GM21367 (cell line): ENCODE measurements around the gene ZNHIT2.
"Not testable (repeated sequence)": the region's sequence is repeated elsewhere in the genome, so short reads cannot be mapped to it uniquely, and the experiment has no call there.

ENCODE experiments used
- ATAC-seq: cut with Tn5 transposase; IDR thresholded peaks from one replicate; pipeline ENCODE4 v1.9.1; 2021; ENCODE audit not compliant: unreplicated experiment

Gene ZNHIT2

DNA sequence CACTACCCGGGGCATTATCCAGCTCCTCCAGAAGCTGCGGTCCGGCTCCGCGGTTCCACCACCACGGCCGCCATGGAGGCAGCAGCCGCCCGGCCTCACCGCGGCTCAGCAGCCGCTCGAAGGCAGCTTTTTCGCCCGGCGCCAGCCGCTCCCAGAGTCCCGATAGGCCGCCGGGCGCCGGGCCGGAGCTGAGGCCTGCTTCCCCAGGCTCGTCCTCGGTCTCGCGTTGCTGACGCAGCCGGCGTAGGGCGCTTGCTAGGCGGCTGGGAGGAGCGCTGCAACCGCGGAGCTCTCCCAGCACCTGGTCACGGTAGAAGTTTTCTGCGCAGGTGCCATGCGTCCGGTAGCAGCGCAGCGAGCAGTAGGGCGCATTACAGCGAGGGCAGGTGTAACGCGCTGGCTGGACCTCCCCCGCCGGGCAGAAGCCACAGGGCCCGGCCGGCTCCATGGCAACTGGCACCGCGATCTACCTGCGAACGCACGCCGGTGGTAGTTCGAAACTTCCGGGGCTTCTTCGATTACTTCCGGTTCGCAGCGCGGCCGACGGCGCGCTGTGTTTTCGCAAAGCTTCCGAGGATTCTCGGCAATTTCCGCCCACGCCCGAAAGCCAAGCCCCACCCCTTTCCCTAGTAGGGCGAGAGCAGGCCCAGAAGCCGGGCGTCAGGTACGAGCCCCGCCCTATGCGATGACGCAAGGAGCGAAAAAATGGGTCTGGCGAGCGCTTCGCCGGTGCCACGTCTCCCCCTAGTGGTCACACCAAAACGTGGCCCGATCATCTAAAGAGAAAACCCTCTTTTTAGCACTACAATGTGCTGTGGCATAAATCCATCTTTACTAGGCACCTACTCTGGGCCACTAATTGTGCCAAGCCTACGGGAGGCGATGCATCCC lies at the start of gene ZNHIT2:
Gene ZNHIT2, minus strand, starts transcription at position 496 of the 891 bp plus-strand sequence. Its CDS starts 48 bp downstream, at position 448.
- peak; percentile 47 for ATAC-seq

DNA sequence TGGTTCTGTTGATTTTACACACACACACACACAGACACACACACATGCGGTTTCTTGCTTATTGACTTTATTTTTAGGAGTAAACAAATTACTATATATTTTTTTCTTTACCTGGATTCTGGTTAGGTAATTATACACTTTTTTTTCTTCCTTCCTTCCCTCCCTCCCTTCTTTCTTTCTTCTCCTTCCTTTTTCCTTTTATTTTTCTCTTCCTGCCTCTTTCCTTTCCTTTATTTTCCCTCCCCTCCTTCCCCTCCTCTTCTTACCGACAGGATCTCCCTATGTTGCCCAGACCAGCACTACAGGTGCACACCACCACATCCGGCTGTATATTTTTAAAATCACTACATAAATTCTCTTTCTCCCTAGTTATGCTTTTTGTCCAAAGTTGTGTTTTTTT lies 49.4 kb upstream of the ZNHIT2 start:
- ATAC-seq, result no peak

DNA sequence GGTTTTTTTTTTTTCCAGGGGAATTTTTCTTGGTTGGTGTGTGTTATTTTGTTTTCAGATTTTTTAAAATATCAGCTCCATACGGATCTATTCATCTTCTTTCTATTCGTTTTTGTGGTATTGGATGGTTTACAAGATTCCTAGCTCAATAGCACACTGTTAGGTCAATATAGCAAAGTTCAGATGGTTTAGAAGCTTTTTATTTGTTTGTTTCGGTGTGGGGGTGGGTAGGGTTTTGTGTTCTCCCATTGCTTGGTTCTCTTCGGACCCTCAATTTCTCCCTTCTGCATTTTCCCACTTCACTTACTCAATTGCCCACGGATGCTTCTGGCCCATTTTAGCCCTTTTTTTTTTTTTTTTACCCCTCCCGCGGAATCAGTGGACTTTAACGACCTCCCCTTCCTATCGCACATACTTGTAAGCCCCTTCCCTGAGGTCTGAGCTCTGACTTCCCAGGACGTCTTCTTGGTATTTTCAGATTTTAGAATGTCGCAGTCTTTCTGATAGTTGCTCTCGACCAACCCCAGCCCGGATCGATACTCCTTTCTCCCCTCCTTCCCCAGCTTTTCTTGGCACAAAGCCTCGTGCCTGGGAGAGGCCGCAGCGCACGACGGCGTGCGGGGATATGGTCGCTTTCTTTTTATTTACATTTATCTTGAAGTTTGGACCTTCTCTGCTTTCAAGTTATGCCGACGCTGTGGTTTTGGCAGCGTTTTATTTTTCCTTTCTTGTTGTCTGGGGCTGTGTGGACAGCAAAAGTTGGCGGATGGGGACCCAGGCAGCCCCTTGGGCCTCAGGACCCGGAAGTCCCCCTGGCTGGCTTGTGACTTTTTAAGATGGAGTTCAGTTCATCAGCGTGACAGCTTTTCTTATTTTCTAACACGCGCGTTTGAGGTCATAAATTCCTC lies 48.2 kb upstream of the ZNHIT2 start:
- no peak for ATAC-seq

DNA sequence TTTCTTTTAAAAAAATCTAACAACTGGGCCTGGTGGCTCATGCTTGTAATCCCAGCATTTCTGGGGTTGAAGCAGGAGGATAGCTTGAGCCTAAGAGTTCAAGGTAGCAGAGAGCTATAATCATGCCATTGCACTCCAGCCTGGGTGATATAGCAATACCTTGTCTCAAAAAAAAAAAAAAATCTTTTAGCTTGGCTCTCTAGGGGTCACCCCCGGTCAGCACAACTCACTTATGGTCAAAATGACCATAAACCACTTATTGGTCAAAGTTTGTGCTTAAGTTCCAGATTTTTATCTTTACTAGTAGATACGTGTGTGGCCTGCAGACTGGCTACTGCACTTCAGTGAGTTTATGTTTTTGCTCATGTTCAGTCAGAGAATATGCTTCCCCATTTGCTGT lies 46.2 kb upstream of the ZNHIT2 start:
- ATAC-seq, result no peak

DNA sequence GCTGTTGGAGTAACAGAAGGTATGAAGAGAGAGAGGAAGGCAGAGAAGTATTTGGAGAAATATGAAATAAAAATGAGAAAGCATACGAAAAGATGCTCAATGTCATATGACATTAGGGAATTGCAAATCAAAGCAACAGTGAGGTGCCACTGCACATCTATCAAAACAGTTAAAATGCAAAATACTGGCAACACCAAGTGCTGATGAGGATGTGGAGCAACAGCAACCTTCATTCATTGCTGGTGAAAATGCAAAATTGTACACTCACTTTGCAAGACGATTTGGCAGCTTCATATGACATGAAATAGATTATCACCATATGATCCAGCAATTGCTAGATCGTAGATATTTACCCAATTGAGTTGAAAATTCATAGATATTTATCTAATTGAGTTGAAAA lies 43.1 kb upstream of the ZNHIT2 start:
- ATAC-seq, result no peak

DNA sequence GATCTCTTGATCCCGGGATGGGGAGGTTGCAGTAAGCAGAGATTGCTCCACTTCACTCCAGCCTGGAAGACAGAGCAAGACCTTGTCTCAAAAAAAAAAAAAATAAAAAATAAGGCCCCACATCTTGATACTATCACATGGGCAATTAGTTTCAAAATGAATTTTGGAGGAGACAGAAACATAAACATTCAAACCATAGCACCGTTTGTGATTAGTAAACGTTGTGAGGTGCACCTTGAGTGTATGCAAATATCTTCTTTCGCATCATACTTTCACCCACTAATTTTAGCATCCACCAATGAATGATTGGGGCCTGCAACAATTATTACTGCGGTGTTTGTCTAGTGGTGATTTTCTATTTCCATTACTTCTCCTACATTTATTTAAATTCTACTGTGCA lies 41.5 kb upstream of the ZNHIT2 start:
- no peak for ATAC-seq

DNA sequence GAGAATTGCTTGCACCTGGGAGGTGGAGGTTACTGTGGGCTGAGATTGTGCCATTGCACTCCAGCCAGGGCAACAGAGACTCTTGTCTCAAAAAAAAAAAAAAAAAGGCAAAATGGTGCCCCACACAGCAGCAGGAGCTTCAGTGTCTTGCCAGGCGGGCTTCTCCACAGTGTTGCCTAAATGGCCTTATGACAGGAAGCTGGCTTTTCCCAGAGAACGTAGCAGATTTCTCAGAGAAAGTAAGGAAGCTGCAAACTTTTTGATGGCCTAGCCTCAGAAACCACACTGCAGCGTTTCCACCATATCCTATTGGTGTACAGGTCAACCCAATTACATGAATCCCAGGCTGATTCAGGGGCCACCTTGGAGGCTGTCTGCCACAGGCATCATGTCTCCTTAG lies 39.8 kb upstream of the ZNHIT2 start:
- no peak for ATAC-seq

DNA sequence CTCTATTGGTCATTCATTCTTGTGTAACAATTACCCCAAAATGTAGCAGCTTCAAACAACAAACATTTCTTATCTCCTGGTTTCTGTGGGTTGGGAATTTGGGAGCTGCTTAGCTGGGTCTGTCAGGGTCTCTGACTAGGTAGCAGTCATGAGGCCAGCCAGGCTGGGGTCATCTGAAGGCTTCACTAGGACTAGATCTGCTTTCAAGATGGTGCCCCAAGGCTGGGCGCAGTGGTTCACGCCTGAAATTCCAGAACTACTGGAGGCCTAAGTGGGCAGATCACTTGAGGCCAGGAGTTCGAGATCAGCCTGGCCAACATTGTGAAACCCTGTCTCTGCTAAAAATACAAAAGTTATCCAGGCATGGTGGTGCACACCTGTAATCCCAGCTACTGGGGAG lies 39.4 kb upstream of the ZNHIT2 start:
- no peak for ATAC-seq

DNA sequence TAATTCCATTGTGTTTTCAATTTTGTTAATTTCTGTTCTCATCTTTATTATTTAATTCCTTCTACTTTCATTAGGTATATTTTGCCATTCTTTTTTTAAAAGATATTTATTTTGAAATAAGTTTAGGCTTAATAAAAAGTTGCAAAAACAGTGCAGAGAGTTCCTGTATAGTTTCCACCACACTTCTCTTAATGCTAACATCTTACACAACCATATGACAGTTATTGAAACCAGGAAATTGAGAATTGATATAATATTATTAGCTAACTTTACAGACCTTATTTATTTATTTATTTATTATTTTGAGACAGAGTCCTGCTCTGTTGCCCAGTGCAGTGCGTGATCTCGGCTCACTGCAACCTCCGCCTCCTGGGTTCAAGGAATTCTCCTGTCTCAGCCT lies 38.8 kb upstream of the ZNHIT2 start:
- no peak for ATAC-seq

DNA sequence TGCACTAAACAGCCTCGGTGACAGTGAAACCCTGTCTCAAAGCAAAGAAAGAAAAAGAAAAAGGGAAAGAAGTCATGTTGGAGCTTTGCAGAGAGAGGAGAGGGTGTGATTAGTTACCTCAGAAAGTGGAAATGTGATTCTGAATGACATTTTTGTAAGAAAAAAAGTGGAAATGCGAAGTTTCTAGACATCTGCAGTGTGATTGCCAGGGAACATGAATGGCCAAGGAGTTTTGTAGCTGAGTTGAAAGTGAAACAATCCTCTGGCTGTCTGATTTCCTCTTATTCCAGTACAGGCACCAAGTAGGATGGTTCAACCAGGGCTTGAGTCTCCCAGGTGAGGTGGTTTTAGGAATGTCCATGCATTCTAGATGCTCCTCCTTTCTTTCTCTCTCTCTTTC lies 34.6 kb upstream of the ZNHIT2 start:
- no peak for ATAC-seq

DNA sequence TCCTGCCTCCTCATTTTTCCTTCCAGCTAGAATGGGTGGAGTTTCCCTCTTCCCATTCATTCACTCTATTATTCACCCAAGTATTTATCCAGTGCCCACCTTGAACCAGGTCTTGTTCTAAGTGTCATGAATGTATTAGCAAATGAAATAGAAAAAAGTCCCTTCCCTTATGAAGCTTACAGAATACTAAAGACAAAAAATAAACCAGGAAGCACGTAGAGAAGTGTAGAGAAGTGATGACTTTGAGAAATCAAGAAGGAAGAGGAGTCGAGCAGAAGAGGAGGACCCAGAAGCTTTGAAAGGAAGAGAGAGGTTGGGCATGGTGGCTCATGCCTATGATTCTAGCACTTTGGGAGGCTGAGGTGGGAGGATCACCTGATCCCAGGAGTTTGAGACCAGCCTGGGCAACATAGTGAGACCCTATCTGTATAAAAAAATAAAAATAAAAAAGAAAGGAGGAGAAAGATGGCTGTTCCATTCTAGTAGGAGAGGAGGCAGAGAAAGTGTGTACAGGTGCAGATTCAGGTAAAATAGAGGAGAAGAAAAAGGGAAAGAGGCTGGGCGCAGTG lies 33.9 kb upstream of the ZNHIT2 start:
- no peak for ATAC-seq

DNA sequence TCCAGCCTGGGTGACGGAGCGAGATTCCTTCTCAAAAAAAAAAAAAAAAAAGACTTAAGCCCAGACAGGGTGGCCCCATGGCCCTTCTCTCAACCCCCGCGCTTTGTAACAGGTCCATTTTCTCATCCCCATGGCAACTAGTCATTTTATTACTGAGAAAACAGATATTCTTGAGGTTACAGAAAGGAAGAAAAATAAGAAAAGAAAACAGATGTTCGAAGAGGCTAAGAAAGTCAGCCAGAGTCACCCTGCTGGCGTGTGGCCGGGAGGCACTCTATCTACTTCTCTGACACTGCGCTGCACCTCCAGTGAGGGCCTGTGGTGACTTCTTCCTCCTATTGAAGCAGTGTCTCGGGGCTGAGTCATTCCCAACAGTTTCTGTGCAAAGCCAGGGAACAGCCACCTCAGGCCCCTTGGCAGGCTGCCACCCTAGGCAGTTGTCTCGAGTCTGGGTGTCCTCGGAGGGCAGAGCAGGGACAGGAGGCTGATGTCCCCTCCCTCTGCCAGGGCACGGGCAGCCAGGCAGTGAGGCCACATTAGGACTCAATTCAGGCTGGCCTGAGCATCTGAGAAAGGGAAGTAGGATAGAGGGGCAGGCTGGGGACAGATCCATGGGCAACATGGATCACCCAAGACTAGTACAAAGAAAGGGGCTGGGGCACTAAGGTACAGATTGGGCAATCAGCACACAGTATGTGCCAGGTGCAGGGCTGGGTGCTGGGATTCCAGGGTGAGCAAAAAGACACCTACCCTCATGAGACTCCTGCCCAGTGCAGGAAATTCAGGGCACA lies 33.2 kb upstream of the ZNHIT2 start:
- ATAC-seq, result no peak

DNA sequence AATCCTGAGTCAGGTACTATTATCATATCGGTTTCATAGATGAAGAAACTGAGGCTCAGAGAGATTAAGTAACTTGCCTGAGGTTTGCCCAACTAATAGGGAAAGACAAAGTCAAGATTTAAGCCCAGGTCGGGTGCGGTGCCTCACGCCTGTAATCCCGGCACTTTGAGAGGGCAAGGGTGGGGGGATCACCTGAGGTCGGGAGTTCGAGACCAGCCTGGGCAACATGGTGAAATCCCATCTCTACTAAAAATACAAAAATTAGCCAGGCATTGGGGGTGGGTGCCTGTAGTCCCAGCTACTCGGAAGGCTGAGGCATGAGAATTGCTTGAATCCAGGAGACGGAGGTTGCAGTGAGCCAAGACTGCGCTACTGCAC lies 32.6 kb upstream of the ZNHIT2 start:
- not testable (repeated sequence) for ATAC-seq

DNA sequence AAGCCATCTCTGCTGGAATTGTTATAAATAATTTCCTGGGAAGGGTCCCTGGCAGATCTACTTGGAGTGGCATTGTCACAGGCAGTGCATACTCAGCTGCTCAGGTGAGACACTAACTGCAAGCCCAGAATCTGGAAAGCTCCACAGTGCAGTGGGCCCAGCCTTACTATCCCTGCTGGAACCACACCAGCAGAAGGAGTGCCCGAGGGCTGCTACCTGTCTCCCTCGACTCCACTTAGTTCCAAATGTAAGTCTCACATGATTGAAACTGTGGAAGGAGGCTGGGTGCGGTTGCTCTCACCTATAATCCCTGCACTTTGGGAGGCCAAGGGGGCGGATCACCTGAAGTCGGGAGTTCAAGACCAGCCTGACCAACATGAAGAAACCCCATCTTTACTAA lies 31.2 kb upstream of the ZNHIT2 start:
- ATAC-seq, result no peak

DNA sequence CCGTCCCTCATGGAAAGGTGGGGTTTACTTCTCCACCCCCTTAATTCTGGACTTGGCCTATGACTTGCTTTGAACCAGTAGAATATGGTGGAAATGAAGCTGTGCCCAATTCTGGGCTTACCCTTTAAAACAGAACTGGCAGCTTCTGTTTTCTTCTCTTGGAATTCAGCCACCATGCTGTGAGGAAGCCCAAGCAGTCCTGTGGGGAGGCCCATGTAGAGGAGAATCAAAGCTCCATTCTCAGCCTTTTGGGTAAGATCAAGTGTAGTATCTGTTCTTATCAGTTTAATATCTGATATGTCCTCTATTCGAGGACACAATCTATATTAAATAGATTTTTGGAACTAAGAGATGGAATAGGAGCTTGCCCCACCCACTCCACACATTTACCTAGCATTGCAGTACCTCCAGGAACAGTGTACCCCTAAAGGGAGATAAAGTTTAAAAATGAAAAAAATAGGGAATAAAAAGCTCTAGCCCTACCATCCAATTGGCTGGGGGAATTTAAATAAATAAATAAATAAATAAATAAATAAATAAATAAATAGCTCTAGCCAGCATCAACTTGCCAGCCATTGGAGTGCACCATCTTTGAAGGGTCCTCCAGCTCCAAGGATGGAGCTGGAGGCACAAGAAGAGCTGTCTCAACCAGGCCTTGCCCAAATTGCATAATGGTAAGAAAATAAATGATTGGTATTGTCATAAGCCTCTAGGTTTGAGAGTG lies 30.0 kb upstream of the ZNHIT2 start:
- ATAC-seq, result no peak

DNA sequence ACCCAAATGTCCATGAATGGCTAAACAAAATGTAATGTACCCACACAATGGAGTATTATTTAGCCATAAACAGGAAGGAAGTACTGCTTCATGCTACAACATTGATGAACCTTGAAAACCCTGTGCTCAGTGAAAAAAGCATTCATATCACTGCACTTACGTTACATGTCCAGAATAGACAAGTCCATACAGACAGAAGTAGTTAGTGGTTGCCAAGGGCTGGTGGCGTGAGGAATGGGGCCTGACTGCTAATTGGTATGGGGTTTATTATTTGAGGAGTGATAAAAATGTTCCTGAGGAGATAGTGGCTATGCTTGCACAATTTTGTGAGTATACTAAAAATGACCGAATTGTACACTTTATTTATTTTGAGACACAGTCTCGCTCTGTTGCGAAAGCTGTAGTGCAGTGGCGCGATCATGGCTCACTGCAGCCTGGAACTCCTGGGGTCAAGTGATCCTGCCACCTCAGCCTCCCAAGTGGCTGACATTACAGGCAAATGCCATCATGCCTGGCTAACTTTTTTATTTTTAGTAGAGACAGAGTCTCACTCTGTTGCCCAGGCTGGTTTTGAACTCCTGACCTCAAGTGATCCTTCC lies 24.5 kb upstream of the ZNHIT2 start:
- no peak for ATAC-seq

DNA sequence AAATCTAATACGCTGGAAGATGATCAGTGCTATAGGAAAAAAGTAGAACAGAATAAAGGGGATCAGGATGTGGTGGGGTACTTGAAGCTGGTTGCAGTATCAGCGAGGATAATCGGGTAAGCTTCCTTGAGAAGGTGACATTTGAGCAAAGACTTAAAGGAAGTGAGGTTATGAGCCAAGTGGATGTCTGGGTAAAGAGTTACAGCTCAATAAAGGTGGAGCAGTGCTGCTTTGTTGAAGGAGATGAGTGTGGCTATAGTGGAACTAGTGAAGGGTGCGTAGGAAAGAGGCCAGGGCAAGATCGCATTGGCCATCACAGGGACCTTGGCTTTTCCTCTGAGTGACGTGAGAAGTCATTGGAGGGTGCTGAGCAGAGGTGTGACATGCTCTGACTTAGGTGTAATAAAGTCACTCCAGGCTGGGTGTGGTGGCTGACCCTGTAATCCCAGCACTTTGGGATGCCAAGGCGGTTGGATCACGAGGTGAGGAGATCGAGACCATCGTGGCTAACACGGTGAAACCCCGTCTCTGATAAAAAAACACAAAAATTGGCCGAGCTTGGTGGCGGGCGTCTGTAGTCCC lies 19.1 kb upstream of the ZNHIT2 start:
- ATAC-seq, result no peak

DNA sequence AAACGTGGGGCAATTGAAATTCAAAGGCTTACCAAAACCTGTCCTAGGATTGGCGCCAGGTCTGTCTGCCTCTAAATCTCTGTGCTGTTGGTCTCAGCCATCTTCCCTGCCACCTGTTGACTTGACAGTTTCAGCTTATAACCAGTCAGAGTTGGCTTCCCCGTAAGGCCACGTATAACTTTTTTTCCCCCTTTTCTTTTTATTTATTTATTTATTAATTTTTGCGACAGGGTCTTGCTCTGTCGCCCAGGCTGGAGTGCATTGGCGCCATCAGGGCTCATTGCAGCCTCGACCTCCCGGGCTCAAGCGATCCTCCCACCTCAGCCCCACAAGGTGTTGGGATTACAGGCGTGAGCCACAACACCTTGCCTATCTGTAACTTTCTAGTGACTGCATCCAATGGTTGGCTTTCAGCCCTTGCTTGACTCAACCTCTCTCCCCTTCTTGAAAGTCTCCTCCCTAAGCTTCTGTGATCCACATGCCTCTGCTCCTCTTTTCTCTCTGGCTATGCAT lies 18.2 kb upstream of the ZNHIT2 start:
- no peak for ATAC-seq

DNA sequence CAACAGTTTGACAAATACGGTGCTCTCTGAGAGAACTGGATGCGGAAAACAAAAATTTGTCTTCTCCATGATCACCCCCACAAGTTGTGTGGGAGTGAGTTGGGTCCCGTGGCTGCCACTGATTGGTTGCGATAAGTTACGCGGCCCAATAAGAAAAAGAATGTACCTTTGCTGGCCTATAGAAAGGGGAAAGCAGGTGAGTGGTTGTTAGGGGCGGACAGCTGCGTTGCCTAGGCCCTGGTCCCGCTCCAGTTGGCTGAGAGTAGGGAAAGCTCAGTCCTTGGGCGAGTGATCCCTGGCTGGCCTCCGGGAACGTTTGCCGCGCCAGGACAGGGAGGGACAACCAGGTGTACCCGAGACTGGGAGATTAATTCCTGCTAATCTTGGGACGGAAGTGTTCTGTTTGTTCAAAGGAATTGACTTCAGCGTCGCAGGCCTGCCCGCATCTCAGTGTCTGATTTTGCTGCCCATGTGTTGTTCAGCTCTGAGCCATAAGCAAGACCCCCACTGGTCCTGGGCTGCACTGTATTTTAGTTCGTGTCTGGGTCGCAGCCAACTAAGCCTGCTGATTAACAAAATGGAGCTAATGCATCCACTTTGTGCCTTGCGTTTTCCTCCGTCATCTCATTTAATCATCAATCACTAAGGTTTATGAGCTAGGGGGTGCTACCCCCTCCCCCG lies 17.6 kb upstream of the ZNHIT2 start:
- peak; percentile 59 for ATAC-seq
